Measurements from ENCODE around the gene BPIFB3.

BPIFB3 gene

GRCh38 chr20:33015700-33016580 is 37.8 kb upstream of the BPIFB3 start:
- no peak for DNase-seq (ENCODE audit: low read depth)

- DNase-seq (ENCODE audit: low read depth): no peak
These were observed 37.1 kb upstream of the BPIFB3 start for GRCh38 chr20:33016581-33017109.

GRCh38 chr20:33017542-33017941 is 36.2 kb upstream of the BPIFB3 start:
- no peak for DNase-seq (ENCODE audit: low read depth)

GRCh38 chr20:33018169-33018931 is 35.4 kb upstream of the BPIFB3 start:
- DNase-seq (ENCODE audit: low read depth): no peak

GRCh38 chr20:33019465-33020277 is 34.0 kb upstream of the BPIFB3 start:
- DNase-seq (ENCODE audit: low read depth): no peak

- no peak for DNase-seq (ENCODE audit: low read depth)
These were observed 33.2 kb upstream of the BPIFB3 start for GRCh38 chr20:33020278-33021161.

- DNase-seq (ENCODE audit: low read depth): no peak
These were observed 31.8 kb upstream of the BPIFB3 start for GRCh38 chr20:33021879-33022278.

- no peak for DNase-seq (ENCODE audit: low read depth)
These were observed 31.4 kb upstream of the BPIFB3 start for GRCh38 chr20:33022289-33022688.

GRCh38 chr20:33022694-33023438 is 30.8 kb upstream of the BPIFB3 start:
- DNase-seq (ENCODE audit: low read depth): no peak

- no peak for DNase-seq (ENCODE audit: low read depth)
These were observed 30.1 kb upstream of the BPIFB3 start for GRCh38 chr20:33023439-33024242.

- no peak for DNase-seq (ENCODE audit: low read depth)
These were observed 29.5 kb upstream of the BPIFB3 start for GRCh38 chr20:33024243-33024560.

GRCh38 chr20:33024609-33025317 is 28.9 kb upstream of the BPIFB3 start:
- no peak for DNase-seq (ENCODE audit: low read depth)

GRCh38 chr20:33025318-33025876 is 28.3 kb upstream of the BPIFB3 start:
- DNase-seq (ENCODE audit: low read depth): no peak

- no peak for DNase-seq (ENCODE audit: low read depth)
These were observed 27.5 kb upstream of the BPIFB3 start for GRCh38 chr20:33026072-33026778.

GRCh38 chr20:33026779-33027759 is 26.6 kb upstream of the BPIFB3 start:
- no peak for DNase-seq (ENCODE audit: low read depth)

Data from GM04504 (cell line).